ENCODE measurements around the gene CHIC1. TPM values are rescaled to one million over a fixed set of nuclear protein-coding genes. Genes with fewer than 3 reads are reported as not detected.
"Not testable (repeated sequence)": the region's sequence is repeated elsewhere in the genome, so short reads cannot be mapped to it uniquely, and the experiment has no call there.

Gene CHIC1
- polyA plus RNA-seq, 3 donors: 0.97 to 3.6 (median 1.6) TPM

DNA sequence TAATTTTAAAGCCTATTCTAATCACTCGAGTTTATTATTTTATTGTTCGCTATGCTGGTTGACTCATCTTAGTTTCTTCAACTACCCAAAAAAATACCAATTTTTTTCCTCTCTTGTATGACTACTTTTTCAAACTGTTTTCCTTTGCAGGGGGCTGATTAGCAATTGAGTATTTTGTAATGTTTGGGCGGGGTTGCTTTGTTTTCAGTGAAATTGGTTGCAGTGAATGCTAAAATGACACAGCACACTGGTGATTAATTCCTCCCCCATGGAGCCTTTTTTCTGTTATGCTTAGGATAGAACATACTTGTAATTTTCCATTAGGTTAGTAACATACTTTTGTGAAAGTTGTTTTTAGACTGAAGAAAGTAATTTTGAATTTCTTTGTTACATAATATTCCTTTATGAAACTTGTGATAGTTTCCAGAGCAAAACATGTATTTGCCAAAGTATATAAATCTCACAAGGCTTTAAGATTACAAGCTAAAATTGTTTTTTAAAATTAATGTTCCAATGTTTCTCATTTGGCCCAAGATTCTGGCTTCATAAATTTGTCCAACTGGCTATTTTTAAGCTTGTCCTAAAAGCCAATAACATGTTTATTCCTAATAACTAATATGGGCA is 120.4 kb downstream of the CHIC1 start:
- 66 to 91% (median 90%) methylated on average over 3 of the region's 3 CpGs for WGBS, 3 donors
- H3K27ac ChIP-seq (ENCODE audit: low read depth, low read length): no peak overlapping the region

DNA sequence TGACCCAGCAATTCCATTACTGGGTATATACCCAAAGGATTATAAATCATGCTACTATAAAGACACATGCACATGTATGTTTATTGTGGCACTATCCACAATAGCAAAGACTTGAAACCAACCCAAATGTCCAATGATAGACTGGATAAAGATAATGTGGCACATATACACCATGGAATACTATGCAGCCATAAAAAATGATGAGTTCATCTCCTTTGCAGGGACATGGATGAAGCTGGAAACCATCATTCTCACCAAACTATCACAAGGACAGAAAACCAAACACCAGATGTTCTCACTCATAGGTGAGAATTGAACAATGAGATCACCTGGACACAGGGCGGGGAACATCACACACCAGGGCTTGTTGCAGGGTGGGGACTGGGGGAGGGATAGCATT is 144.0 kb downstream of the CHIC1 start:
- WGBS, 3 donors: 93 to 95% (median 94%) methylated on average over 1 of the region's 1 CpG

DNA sequence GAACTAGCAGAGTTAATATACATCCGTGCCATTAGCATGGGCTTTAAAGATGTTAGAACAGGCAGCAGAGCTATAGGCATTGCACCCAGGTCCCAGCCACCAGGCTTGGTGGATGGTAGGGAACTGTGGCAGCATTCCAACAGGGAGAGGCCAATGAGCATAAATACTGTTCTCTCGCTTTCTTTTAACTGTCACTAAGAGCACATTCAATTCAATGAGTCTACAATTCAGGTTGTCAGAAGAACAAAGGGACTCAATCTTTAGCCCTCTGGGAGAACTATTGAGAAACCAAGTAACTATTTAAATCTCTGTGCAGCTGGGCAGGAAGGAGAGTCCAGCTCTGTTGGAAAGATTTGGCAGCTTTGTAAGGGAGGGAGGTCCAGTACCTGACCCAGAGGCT is 165.6 kb downstream of the CHIC1 start:
- WGBS, 3 donors: 57 to 73% (median 59%) methylated on average over 2 of the region's 2 CpGs
- H3K27ac ChIP-seq (ENCODE audit: low read depth, low read length): no peak overlapping the region

More for the DNA sequence above, 144.0 kb downstream of the CHIC1 start:
- H3K27ac ChIP-seq (ENCODE audit: low read depth, low read length): not testable (repeated sequence)

Other genes with a start within 250 kb of the CHIC1 start
- not detected for gene CDX4, start 116.1 kb upstream of the CHIC1 start, polyA plus RNA-seq